Measurements from ENCODE around the gene PCDHA5.

DNA sequence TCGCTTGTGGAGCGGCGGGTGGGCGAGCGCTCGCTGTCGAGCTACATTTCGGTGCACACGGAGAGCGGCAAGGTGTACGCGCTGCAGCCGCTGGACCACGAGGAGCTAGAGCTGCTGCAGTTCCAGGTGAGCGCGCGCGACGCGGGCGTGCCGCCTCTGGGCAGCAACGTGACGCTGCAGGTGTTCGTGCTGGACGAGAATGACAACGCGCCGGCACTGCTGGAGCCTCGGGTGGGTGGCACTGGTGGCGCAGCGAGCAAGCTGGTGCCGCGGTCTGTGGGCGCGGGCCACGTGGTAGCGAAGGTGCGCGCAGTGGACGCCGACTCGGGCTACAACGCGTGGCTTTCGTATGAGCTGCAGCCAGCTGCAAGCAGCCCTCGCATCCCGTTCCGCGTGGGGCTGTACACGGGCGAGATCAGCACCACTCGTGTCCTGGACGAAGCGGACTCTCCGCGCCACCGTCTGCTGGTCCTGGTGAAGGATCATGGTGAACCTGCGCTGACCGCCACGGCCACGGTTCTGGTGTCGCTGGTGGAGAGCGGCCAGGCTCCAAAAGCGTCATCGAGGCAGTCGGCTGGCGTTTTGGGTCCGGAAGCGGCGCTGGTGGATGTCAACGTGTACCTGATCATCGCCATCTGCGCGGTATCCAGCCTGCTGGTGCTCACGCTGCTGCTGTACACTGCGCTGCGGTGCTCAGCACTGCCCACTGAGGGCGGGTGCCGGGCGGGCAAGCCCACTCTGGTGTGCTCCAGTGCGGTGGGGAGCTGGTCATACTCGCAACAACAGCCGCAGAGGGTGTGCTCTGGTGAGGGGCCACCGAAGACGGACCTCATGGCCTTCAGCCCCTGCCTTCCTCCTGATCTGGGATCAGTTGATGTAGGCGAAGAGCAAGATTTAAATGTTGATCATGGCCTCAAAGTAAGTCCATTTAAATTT is 21.7 kb downstream of the PCDHA5 start:
- TF ChIP-seq GATA2 (IDR thresholded peaks at IDR 0.05; ENCODE audit: low read depth, low read length) (no peak), GATA3 (IDR thresholded peaks at IDR 0.05; ENCODE audit: low read depth, low read length) (no peak)
